Measurements from ENCODE around the gene CORIN. TPM values are rescaled to one million over a fixed set of nuclear protein-coding genes. Genes with fewer than 3 reads are reported as not detected.

CORIN gene
- total RNA-seq, 1 donor from 2014 or later: 6.6 TPM

DNA sequence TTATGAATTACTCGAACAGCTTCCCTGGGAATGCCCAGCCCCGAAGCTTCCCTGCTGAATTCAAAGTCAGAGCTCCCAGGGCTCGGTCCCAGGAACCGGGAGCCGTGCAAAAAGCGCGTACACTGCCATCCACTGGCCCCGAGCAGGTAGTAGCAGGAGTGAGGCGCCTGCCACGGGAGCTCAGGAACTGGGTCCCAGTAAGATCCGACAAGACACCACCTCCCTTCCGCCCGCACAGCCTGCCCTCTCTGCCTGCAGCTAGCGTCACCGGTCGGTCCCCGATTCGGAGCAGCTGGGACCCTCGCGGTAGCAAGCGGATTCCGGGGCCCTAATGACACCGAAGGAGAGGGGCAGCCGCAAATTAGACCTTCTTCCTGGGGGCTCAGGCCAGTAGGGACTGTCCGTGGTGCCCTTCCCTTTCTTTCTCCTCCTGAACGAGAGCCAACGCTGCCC is 1.2 kb downstream of the CORIN start:
- DNase-seq (ENCODE audit: low spot score): peak; percentile 82

DNA sequence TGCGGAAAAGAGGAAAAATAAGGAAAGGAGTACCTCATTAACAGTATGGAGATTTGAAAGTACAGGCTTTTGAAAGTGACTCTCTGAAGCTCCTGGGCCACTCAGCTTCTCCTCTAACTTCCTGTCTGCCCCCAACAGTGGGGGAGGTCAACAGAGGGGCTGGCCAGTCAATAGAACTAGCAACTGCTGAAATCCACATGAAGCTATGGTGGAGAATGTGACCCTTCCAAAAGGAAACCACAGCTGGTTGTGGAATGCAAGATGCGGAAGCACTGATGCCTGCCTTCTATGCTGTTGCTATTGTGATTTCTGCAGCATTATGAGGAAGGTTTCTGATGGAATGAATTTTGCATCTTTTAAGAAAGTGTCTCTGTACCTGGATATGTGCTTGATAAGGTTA is 2.4 kb downstream of the CORIN start:
- no peak for DNase-seq (ENCODE audit: low spot score)

DNA sequence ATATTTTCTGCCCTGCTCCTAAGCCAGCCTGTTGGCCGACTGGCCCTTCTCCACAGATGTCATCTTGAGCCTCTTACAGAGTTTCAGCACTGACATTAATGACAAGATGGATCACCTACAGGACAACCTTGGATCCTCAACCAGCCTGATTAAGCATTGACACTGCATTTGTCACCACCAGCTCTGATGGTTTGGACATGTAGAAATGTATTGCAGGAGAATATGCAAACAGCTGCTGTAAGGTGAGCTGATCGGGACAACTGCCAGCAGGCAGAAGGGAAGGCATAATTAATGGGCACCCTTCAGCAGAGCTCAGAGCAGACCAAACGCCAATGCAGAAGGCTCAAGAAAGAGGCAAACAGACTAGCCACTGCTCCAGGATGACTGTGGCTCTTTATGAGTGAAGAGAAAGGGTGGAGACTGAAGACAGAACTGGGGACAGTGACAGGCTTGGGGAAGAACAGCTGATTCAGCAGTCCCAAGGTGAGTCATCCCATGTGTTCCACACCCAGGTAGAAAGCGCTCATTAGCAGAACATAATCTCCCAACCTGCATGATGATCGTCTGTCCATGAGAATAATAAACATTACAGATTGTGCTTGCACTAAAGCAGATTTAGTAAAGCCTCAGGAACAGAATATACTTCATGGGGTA is 6.7 kb downstream of the CORIN start:
- DNase-seq (ENCODE audit: low spot score): no peak

DNA sequence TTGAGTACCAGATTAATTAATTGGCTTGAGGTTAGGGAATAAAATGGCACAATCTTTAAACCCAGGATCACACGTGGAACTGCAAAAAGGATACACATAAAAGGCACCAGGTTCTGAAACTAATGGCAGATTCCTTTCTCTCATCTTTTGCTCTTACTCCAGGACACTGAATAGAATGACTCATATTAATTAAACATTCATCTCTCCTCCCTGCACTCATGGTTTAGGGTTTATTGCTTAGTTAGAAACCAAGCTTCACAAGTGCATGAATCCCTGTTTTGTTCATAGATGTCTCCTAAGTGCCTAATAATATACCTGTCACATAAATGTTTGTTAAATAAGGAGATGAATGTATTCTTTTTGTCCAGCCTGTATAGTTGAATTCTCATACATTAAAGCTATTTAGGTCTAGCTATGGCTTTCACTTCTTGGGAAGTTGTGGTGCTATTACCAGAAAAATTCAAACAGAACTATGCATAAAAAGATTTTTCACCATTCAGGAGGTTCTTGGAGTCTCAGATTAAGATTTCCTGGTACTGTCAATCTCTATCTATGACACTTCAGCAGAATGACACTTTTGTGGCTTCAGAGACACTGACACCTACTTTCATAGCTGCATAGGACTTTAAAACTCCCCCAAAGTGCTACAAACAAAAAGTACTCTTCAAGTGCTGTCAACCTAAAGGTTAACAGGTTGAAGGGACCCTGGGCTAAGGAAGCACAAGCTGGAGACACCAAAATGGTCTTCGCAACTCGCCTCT is 7.4 kb downstream of the CORIN start:
- no peak for DNase-seq (ENCODE audit: low spot score)

DNA sequence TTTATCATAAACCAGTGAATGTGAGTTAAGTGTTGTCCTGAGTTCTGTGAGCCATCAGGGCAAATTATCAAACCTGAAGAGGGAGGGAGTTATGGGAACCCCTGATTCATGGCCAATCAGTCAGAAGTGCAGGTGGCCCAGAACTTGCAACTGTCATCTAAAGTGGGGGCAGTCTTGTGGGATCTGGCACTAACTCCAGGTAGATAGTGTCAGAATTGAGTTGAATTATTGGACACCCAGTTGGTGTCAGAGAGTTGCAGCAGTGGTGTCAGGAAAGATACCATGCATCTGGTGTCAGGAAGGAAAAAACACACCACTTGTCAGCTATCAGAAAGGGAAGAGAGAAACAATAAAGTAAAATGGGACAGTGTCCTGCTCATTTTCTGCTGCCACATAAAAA is 8.4 kb downstream of the CORIN start:
- DNase-seq (ENCODE audit: low spot score): no peak

DNA sequence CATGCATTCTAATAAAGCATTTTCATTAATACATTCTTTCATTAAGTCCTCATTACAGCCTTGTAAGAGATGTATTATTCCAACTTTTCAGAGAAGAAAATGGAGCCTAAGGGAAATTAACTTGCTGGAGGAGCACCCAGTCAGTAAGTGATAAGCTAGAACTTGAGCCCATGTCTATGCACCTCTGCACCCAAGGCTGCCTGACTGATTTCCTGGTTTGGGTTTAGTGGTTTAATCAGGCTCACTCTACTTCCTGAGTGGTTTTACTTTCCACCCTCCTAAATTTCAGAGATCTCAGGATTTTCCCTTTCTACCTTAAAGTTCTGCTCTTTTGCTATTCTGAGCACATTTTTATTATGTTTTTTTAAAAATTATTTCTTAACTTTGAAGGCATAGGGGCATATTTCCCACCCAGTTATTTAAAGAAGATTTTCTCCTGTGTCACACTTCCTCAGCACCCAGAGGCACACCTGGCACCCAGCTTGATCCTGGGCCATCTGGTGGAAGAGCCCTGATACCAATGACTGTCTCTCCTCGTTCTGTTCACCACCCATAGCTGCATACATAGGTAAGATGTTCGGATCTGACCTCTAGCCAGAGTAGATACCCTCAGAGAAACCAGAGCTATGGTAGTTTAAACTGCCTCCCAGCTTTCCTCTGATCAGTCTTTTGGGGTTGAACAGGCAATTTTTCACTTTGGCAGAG is 10.4 kb downstream of the CORIN start:
- no peak for DNase-seq (ENCODE audit: low spot score)

DNA sequence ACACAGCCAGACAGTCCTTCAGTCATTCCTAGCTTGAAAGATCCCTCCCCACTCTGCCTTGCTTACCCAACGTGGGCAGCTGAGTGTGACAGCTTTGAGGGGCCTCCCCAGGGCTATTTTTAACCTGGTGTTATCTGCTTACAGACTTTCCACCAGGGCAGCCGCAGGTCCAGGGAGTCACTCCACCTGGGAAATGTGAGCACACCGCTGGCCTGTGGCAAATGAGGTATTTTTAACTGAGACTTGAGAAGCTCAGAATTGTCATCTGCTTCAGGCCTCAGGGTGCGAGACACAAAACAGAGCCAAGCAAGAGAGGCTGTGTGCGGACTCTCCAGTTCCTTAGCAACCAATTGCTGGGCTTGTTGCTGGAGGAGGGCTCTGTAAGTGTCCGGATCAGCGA is 13.0 kb downstream of the CORIN start:
- DNase-seq (ENCODE audit: low spot score): no peak

DNA sequence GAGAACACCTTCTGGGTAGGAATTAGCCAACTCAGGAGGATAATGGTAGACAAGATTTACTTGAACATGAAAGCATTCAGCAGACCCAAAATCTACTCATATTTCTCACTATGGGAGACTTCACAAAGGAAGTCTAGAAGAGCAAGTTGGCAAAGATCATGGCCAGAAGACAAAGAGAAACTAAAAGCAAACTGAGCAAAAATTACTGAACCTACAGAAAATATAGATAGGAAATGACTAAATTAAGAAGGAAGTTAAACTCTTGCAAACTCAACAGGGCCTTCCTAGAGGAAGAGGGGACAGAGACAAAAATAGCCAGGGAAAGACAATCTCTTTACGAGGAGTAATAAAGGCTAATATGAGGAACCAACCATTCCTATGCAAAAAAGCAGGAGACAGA is 18.7 kb downstream of the CORIN start:
- DNase-seq (ENCODE audit: low spot score): no peak

DNA sequence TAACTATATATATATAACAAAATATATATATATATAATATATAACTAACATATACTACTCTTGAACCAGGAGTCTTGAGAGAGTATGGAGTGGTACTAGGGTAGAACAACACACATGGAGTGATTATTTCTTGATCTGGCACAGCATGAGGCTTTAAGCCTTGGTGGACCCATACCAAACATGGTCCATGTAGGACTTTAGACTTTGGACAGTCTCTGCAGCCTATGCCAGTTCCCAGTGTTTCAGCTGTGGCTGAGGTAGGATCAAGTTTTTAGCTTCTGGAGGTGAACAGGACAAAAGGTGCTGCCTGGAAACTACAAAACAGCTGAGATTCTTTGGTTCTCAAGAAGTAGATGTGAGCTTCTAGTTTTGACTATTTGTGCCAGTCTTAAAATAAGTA is 20.6 kb downstream of the CORIN start:
- no peak for DNase-seq (ENCODE audit: low spot score)

DNA sequence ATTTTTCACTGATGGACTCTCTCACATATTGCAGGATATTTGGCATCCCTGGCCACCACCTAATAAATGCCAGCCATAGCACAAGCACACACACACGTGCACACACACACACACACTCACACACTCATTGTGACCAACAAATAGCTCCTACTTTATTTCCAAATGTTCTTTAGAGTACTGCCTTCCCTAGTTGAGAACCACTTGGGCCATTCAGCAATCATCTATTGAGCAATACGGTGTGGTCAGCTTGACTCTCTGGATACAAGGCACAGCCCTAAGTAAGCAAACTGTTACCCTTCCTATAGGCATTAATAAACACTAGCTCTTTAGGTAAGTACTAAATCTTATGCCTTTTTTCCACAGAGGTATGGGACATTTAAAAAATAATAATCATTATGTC is 21.1 kb downstream of the CORIN start:
- no peak for DNase-seq (ENCODE audit: low spot score)

DNA sequence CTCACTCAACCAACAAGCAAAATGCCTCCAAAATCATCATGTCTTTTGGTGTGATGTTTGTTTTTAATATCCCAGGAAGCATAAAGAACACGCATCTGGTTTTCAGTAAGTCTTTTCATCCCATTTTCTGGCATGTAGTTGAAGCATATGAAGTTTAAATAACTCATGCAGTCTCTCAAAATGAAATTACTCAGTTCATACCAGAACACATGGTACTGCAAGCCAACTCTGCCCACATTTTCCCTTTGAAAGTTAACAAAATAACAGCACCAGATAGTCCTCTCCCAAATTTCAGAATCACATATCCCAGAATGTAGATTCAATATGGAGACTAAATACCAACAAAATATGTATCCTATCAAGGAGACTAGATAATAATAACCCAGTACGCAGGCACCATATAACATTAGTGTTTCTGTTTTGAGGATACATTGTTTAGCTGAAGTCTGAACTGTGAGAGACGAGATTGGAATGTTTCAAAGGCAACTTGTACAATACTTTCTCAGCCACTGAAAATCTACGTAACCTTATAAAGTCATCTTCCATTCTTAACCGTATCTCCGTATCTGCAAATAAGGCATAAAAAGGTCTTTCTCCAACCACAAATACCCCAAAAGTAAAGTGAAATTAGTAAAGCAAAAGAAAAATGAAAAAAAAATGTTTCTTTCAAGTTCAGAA is 23.1 kb downstream of the CORIN start:
- no peak for DNase-seq (ENCODE audit: low spot score)

DNA sequence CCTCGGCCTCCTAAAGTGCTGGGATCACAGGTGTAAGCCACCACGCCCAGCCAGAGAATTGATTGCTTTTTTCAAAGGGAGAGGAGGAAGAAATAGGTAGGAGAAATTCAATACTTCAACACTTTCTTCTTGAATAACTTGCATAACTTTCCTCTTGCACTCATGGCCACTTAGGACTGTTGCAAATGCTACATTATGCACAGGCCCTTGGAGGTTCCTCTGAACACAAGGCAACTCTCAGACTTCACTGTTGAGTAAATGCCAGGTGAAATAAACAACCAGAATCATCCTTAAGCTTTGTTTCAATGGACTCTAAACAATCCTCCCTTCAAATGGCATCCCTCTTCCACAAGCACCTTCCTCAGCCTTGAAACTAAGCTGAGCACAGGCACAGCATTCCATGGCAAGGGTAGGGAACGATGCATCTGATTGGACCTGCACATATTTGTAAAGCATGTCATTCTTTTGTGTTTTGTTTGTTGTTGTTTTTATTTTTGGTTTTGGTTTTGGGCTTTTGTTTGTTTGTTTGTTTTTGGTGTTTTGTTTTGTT is 28.1 kb downstream of the CORIN start:
- DNase-seq (ENCODE audit: low spot score): no peak

DNA sequence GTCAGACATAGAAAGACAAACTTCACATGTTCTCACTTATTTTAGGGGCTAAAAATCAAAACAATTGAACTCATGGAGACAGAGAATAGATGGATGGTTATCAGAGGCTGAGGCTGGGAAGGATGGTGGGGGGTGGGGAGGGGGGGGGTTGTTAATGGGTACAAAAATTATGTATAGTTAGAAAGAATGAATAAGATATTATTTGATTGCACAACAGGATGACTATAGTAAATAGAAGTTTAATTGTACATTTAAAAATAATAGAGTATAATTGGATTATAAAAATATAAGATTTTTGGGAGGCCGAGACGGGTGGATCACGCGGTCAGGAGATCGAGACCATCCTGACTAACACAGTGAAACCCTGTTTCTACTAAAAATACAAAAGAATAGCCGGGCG is 33.3 kb downstream of the CORIN start:
- DNase-seq (ENCODE audit: low spot score): no peak

DNA sequence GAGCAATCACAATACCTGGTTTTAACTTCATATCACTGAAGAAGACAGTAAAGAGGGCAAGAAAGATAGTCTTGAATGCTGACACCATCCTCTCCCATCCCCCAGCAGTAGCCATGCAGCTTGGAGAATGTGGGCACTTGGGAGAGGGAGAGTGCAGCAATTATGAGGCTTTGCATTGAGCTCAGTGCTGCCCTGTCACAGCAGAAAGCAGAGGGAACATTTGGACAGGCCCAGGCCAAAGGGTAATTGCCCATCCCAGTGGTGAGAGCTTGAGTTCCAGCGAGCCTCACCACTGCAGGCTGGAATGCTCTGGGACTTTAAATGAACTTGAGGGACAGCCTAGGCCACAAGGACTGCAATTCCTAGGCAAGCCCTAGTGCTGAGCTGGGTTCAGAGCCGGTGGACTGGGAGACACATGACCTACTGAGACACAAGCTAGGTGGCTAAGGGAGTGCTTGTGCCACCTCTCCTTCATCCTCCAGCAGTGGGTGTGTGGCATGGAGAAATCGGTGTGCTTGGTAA is 36.3 kb downstream of the CORIN start:
- DNase-seq (ENCODE audit: low spot score): no peak

DNA sequence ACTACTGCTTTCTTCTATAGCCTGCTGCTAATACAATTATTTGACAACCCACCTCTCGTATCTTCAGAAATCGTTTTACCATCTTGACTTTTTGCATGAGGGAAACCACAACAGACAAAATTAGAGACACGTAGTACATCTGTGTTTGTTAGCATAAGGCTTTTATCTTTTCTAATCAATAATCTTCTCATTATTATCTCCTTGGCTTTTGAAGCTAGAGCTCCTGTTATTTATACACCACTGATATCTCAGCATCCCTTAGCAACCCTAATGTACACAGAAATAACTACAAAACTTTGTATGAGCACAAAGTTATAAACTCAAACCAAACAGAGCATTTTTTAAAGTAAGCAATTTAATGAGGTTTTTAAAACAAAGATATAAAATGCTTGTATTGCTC is 39.7 kb downstream of the CORIN start:
- DNase-seq (ENCODE audit: low spot score): no peak

DNA sequence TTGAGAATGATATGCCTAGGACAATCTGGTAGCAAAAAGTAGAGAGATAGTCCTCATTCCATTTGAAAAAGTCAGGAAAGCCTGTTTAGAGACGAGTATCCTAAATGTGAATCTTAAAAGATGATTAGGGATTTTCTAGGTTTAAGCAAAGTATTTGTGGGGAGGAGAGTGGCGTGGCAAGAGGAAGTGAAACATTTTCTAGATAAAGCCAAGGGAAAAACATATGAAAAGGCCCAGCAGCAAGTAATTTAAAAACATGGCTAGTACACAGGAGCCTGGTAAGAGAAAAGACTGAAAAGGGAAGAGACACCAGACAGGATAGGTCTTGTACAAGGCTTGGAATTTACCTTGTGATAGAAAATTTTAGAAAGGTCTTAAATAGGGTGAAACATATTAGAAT is 45.9 kb downstream of the CORIN start:
- DNase-seq (ENCODE audit: low spot score): no peak

DNA sequence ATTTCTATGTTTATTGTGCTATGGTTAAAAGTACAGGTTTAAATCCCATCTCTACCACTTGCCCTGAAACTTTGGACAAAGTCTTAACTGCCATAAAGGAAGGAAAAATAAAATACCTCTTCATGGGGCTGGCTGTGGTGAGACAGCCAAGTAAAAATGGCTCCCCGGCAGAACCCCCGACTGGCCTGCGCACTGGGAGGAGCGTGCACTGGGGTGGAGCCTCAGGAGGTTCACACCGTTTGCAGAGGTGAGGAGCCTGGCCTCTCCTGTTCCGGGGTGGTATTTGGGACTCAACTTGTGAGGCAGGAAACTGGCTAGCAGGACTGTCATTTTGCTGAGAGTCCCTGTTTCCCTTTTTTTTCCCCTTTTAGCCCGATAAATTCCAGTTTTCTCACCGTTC is 47.8 kb downstream of the CORIN start:
- no peak for DNase-seq (ENCODE audit: low spot score)

DNA sequence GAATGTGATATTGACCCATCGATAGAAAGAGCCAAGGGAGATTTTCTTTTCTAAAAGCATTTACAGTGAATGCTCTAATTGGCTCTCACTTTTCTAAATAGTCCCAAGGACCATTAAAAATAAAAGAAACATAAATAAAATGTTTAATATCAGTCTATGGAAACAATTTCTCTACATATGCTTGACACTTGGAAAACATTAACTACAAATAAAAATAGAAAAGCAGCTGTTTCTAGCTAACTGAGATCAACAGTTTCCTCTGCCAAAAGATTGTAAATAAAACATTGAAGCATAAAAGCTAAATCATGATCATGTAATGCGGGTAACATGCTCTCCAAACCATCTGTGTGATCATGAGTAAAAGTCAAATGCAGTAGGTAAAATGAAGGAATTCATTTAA is 49.7 kb downstream of the CORIN start:
- DNase-seq (ENCODE audit: low spot score): no peak

DNA sequence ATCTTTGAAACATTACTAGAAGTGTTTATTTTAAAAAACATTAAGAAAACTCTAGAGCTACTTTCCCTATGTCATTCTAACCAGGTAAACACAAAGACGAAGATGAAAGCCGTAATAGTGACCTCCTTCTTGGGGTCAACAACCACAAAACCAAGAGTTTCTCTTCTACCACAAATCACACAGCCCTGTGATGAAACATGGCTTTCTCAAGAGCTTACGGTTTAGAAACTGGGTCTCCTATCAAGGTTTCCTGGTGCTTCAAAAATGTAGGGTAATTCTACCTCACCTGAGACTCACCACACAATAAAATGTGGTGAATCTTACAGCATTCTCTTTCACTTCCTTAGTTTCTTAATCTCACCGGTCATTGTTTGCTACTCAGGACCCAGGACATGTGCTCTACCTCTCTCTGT is 50.9 kb downstream of the CORIN start:
- DNase-seq (ENCODE audit: low spot score): no peak

DNA sequence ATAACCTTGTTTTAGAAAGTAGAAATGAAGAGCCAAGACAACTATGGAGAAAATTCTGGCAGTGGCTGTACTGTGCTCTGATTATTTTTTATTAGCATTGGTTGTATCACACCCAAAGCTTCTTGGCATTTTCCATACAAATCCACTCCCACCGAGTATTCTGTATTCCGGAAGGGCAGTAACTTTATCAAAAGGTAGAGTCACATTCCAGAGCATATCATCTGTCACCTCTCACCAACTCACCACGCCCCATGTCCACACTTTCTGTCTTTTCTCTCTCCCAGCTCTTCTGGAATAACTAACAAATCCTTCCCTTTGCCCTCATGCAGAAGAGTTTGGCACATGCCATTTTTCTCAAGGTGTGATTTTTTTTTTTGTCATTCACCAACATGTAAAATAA is 52.7 kb downstream of the CORIN start:
- DNase-seq (ENCODE audit: low spot score): no peak

DNA sequence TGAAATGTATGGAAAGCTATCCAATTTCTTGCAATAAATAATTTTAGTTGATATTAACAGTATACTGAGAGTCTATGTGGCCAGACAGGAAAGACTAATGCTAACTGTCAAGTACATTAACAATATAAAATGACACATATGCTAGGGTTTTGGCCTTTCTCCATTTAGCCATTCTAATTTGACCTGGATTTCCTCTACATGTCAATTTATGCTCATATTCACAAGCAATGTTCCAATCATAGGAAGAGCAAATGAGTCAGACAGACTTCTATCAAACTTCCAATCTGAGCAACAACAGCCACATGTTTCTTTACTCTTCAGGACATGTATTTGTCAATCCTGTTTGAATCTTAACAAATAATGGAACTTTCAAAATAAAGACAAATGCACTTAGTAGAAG is 53.6 kb downstream of the CORIN start:
- no peak for DNase-seq (ENCODE audit: low spot score)

DNA sequence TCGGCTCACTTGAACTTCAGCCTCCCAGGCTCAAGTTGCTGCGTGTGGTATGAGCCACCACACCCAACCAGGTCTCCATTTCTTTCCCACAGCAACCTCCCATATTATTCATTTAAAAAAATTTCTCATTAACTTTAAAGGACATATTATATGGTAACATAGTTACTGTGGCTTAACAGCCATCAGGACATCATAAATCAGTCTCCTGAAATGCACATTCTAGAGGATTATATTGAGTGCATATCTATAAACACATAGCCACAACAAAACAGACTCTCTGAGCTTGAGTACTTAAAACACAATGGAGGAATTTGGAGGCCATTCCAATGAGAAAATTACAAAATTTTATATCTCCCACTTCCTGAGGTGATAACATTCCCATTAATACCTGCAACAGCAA is 61.5 kb downstream of the CORIN start:
- no peak for DNase-seq (ENCODE audit: low spot score)
